SK-N-SH (cell line): Measurements from ENCODE around the gene TLE1.

ENCODE experiments used
- FOSL2 ChIP-seq: IDR thresholded peaks from 2 replicates; pipeline ENCODE4 v1.4.0; 2012; ENCODE audit warnings: low read depth, mild to moderate bottlenecking, moderate library complexity, borderline replicate concordance
- FOXM1 ChIP-seq: IDR thresholded peaks from 2 replicates; pipeline ENCODE4 v1.4.0; 2012; ENCODE audit warnings: low read depth, mild to moderate bottlenecking
- POLR2AphosphoS5 ChIP-seq: IDR thresholded peaks from 2 replicates; pipeline ENCODE4 v1.6.1; 2012; ENCODE audit warnings: low read depth, low read length
- SIN3A ChIP-seq: IDR thresholded peaks from 2 replicates; pipeline ENCODE4 v1.6.1; 2012; ENCODE audit warnings: low read depth, mild to moderate bottlenecking, low read length, moderate library complexity, borderline replicate concordance
- TCF12 ChIP-seq: IDR thresholded peaks from 2 replicates; pipeline ENCODE4 v1.4.0; 2012
- TF ChIP-seq, protein P1 (sequence below): fragments of 200-600 bp; sonication (generic); IDR thresholded peaks from 2 replicates; pipeline ENCODE4 v1.6.1; 2017; ENCODE audit warnings: antibody characterized with exemption, mild to moderate bottlenecking, moderate library complexity

DNA sequence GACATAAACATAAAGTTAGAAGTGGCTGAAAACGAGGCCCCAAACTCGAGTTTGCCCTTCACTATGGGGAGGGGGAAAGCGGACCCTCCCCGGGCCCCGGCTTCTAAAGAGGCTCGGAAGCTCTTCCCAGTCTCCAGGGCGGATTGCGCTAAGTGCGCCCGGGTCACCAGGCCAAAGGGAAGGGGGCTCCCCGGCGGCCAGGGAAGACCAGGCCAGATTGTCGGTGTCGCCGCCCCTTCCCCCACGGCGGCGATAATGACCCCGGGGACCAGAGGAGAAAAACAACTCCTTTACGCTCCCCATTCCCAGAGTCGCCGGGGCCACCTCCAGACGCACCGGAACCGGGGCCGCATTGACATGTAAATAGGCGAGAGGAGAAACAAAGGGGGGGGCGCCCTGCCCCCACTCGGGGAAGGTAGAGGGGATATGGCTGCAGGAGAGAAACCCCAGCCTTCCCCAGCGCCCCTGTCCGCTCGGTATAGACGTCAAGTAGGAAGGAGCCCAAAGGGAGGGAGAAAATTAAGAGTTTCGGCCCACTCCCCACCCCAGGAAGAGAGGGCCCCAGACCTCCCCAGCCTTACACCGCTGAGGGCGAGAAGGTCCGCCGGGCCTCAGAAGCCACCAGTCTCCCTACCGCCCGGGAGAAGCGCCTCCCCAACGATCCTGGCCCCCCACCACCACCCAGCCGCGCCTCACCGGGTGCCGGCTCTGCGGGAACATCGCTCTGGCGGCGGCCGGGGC, 1.7 kb downstream of the TLE1 start:
- TF ChIP-seq, protein P1, sequence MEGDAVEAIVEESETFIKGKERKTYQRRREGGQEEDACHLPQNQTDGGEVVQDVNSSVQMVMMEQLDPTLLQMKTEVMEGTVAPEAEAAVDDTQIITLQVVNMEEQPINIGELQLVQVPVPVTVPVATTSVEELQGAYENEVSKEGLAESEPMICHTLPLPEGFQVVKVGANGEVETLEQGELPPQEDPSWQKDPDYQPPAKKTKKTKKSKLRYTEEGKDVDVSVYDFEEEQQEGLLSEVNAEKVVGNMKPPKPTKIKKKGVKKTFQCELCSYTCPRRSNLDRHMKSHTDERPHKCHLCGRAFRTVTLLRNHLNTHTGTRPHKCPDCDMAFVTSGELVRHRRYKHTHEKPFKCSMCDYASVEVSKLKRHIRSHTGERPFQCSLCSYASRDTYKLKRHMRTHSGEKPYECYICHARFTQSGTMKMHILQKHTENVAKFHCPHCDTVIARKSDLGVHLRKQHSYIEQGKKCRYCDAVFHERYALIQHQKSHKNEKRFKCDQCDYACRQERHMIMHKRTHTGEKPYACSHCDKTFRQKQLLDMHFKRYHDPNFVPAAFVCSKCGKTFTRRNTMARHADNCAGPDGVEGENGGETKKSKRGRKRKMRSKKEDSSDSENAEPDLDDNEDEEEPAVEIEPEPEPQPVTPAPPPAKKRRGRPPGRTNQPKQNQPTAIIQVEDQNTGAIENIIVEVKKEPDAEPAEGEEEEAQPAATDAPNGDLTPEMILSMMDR, result no peak
- 0 out of 2 replicates have a peak, but pooled peaks have one; percentile 32 for TF ChIP-seq SIN3A
- TF ChIP-seq FOXM1, result no peak
- no peak for TF ChIP-seq FOSL2
- no peak for TF ChIP-seq POLR2AphosphoS5
- no peak for TF ChIP-seq TCF12
